Fibroblast of mammary gland (primary cell): ENCODE measurements around the gene MAPRE3.
"Not testable (repeated sequence)": the region's sequence is repeated elsewhere in the genome, so short reads cannot be mapped to it uniquely, and the experiment has no call there.

Experiments
- DNase-seq: peaks from one replicate; pipeline ENCODE4 v3.0.0-alpha.2; 2010; ENCODE audit warnings: low read depth
- H3K4me3 ChIP-seq: 2 replicates; pipeline ENCODE4 v1.5.1; 2011; ENCODE audit warnings: low read depth, mild to moderate bottlenecking, low read length, moderate library complexity; ENCODE audit not compliant: control insufficient read depth
- CTCF ChIP-seq: conservative IDR thresholded peaks from 2 replicates; pipeline ENCODE4 v1.5.1; 2011; ENCODE audit warnings: low read depth, low read length, inconsistent platforms; ENCODE audit not compliant: control insufficient read depth, insufficient read depth

Gene MAPRE3

DNA sequence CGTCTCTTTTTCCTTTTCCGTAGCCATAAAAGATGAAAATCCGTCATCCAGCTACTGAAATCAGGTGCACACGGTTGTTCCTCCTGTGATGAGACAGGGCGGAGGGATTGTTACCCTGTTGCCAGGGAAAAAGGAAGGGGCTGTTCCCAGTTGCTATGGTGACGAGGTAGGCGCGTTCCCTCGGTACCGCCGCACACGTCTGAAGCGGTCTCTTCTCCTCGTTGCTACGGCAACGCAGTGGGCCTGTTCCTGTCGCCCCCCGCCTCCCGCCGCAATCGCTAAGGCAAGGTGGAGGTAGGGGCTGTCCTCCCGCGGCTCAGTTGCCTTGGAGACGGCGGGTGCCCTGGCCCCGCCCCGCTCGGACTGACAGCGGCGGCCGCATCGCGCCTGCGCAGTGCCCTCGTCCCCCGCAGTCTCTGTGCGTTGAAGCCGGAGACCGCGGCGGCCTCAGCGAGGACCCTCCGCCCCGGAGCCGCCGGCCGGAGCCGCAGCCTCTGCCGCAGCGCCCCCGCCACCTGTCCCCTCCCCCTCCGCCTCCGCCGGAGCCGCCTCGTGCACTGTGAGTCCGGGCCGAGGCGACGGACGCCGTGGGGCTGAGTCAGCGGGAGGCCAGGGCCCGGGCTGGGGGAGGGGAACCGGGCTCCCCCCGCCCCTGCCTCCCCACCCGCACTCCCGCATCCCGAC is at the start of gene MAPRE3:
Gene MAPRE3, plus strand, starts transcription at position 394 of the 684 bp plus-strand sequence. CDS start 51,582 bp downstream, outside the sequence.
- no peak for TF ChIP-seq CTCF
- peak within 1 kb of the TSS; percentile 73 for H3K4me3 ChIP-seq
- DNase-seq, result peak; percentile 53

DNA sequence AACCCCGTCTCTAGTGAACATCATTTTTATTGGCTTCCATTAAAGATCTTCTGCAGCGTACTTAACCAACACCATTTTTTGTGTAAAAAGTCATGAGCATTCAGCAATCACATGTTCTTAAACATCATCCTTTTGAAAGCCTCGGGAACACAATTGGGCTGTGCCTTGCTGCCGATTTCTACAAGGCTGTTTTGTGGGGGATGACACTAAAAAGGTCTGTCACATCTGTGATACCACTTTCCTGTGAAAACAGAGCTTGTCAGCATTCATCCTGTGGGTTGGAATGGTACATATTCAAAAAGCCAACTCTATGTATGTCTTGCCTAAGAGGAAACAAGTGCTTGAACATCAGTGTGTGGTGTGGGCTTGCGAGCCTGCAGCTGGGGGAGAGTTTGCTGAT is 49.1 kb upstream of the MAPRE3 start:
- H3K4me3 ChIP-seq, result no peak overlapping the region
- no peak for DNase-seq
- TF ChIP-seq CTCF, result no peak

DNA sequence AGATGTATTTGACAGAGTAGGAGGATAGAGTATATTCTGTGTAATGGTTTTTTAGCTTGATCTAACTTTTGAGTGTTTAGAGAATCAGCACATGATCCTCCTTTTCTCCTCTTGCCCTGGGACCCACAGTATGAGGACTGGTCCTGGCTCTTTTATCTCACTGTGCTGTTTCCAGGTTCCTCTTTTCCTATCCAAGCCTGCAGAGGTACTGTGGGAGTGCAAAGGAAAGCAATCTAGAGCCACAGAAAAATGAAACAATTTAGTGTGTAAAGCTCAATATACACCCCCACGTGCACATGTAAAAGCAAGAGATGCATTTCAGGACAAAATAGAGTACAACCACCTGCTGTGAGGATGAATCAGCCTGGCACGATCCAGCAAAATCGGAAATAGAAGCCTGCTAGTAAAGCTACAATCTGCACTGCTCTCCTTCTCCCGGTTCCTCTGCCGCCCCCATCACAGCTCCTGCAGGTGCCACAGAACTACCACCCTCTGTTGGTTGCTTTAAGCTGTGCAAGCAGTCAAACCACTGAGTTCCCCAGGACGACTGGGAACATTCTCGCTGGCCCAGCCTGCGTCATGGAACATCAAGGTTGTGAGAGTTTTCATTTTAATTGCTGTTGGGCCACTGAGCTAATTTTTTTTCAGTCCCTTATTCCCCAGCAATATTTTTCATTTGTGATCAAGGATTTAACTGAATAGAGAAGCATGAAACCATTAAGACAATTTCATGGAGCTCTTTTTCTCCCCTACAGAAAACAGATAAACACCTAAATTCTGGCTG is 47.8 kb upstream of the MAPRE3 start:
- TF ChIP-seq CTCF, result peak; percentile 48
- no peak overlapping the region for H3K4me3 ChIP-seq
- peak; percentile 38 for DNase-seq

- H3K4me3 ChIP-seq, DNase-seq: not testable (repeated sequence)
These were observed 47.3 kb upstream of the MAPRE3 start for GRCh38 chr2:26923189-26923466.

- H3K4me3 ChIP-seq, result no peak overlapping the region
- no peak for DNase-seq
- no peak for TF ChIP-seq CTCF
These were observed 45.7 kb upstream of the MAPRE3 start for GRCh38 chr2:26924731-26925099.

GRCh38 chr2:26925100-26925791 is 45.2 kb upstream of the MAPRE3 start:
- H3K4me3 ChIP-seq, result no peak overlapping the region
- no peak for TF ChIP-seq CTCF
- DNase-seq, result no peak

- no peak for DNase-seq
- no peak for TF ChIP-seq CTCF
- no peak overlapping the region for H3K4me3 ChIP-seq
These were observed 43.2 kb upstream of the MAPRE3 start for GRCh38 chr2:26927221-26927620.
